ENCODE results near the gene RGS13. TPM values are rescaled to one million over a fixed set of nuclear protein-coding genes. Genes with fewer than 3 reads are reported as not detected.

Gene RGS13
- total RNA-seq, 1 donor from 2014 or later, result 0.98 TPM

- Histone ChIP-seq H3K4me3 (no peak overlapping the region), H3K4me1 (no peaks in the 10 kb centered on the region), H3K27me3 (no peaks in the 10 kb centered on the region), H3K9me3 (no peaks in the 10 kb centered on the region), H3K36me3 (no peaks in the 10 kb centered on the region), H3K27ac (no peak overlapping the region)
- no peak for TF ChIP-seq CTCF (IDR thresholded peaks at IDR 0.05)
- TF ChIP-seq POLR2A (IDR thresholded peaks at IDR 0.05), result no peak
- TF ChIP-seq POLR2AphosphoS5 (IDR thresholded peaks at IDR 0.05; ENCODE audit: insufficient read depth in 1 of 2, low read depth in 1 of 2), result no peak
- intact Hi-C loops (cut with DNase I), result no loop called here
- DNase-seq (ENCODE audit: extremely low spot score in 2 of 2), result no peak
These were observed 3.8 kb downstream of the RGS13 start for GRCh38 chr1:192639607-192640368.

DNA sequence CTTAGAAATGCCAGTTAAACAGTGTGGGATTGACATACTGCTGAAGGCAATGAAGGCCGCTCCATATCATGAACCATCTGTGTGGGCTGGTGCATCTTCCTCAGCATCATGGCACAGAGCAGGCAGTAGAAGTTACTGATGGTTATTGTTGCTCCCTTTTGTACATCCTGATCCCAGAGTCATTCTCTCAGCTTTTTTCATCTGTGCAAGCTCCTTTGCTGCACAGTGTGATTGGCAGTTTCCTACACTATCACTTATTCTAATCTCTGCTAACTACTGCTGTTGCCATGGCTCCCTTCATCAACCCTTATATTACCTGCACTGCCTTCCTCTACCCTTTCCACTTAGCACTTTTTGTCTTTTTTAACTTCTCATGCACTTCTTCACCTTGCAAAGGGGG, 16.2 kb downstream of the RGS13 start:
- no peak for DNase-seq (ENCODE audit: extremely low spot score in 2 of 2)
- Histone ChIP-seq H3K9me3 (no peaks in the 10 kb centered on the region), H3K27ac (no peak overlapping the region), H3K27me3 (no peaks in the 10 kb centered on the region), H3K36me3 (no peaks in the 10 kb centered on the region), H3K4me3 (no peak overlapping the region), H3K4me1 (no peaks in the 10 kb centered on the region)
- TF ChIP-seq CTCF (IDR thresholded peaks at IDR 0.05) (no peak), POLR2A (IDR thresholded peaks at IDR 0.05) (no peak), POLR2AphosphoS5 (IDR thresholded peaks at IDR 0.05; ENCODE audit: insufficient read depth in 1 of 2, low read depth in 1 of 2) (no peak)
- intact Hi-C loops (cut with DNase I), result no loop called here

DNA sequence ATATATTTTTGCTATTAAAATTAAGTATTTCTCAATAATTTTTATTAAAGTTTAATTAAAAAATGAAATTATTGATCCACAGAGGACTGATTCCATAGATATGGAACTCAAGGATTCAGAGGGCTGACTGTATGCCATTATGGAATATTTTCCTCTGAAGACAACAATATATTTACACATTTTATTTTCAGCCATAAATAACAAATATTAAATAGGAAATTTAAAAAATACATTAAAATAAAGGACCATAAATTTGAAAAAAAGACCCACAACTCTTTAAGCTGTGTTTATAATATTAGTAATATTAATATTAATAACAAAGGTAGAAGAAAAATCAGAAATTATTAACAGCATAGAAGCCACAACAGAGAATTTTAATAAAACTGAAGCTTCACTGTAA, 18.2 kb downstream of the RGS13 start:
- Histone ChIP-seq H3K27ac (no peak overlapping the region), H3K36me3 (no peaks in the 10 kb centered on the region), H3K9me3 (no peaks in the 10 kb centered on the region), H3K4me1 (no peaks in the 10 kb centered on the region), H3K27me3 (no peaks in the 10 kb centered on the region), H3K4me3 (no peak overlapping the region)
- intact Hi-C loops (cut with DNase I), result no loop called here
- TF ChIP-seq POLR2AphosphoS5 (IDR thresholded peaks at IDR 0.05; ENCODE audit: insufficient read depth in 1 of 2, low read depth in 1 of 2), result no peak
- no peak for TF ChIP-seq CTCF (IDR thresholded peaks at IDR 0.05)
- no peak for TF ChIP-seq POLR2A (IDR thresholded peaks at IDR 0.05)
- DNase-seq (ENCODE audit: extremely low spot score in 2 of 2), result no peak

DNA sequence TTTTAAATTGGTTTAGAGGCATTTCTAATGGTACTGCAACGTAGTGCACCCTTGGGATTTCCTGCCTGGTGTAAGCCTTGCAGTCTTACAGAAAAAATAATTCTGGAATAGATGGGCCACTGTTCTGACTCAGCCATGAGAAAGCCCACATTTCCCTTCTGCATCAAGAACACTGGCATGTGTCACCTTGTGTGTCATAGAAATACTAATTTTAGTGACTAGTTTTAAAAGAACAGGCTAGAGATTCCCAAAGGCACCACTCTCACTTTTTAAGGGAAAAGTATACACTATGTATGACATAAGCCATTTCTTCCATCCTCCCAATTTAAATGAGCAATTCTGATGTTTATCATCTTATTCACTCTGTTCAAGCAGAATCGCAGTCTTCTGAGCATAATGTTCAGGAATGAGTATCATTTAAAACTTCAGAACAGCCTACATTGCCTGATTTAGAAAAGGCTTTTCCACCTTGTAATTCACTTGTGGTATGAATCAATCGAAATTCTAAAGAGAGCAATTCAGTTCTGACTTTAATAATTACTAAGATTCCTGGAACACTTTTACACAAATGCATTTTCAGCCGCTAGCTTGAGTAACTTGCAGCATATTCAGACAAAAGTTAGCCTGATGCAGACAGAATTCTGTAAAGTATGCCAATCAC, 18.8 kb downstream of the RGS13 start:
- intact Hi-C loops (cut with DNase I), result no loop called here
- no peak for TF ChIP-seq POLR2A (IDR thresholded peaks at IDR 0.05)
- TF ChIP-seq POLR2AphosphoS5 (IDR thresholded peaks at IDR 0.05; ENCODE audit: insufficient read depth in 1 of 2, low read depth in 1 of 2), result no peak
- TF ChIP-seq CTCF (IDR thresholded peaks at IDR 0.05), result no peak

DNA sequence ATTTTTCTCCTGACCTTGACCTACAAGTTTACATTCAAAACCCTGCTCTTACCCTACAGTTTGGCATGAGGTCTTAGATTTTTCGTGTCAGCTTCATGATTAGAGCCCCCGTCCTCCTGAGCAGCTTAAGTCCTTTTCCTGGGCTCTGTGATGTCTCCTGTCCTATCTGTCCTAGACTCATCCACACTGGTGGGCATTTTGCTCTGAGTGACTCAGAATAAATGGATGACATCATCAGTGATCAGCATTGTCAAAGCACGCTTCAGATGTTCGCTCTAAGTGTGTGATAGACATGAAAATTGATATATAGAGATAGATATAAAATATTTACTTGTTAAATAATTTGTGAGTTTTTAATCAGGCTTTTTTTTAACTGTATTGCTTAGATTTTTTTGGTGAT, 21.8 kb downstream of the RGS13 start:
- H3K4me3 ChIP-seq, result no peak overlapping the region
- no peaks in the 10 kb centered on the region for H3K9me3 ChIP-seq
- no peaks in the 10 kb centered on the region for H3K4me1 ChIP-seq
- H3K36me3 ChIP-seq, result no peaks in the 10 kb centered on the region
- no peaks in the 10 kb centered on the region for H3K27me3 ChIP-seq
- intact Hi-C loops (cut with DNase I), result loop anchor here (2.0 kb wide), 1 partner anchor 13 kb away; no protein-coding TSS in a partner anchor
- H3K27ac ChIP-seq, result no peak overlapping the region
- no peak for DNase-seq (ENCODE audit: extremely low spot score in 2 of 2)
- no peak for TF ChIP-seq POLR2AphosphoS5 (IDR thresholded peaks at IDR 0.05; ENCODE audit: insufficient read depth in 1 of 2, low read depth in 1 of 2)
- no peak for TF ChIP-seq CTCF (IDR thresholded peaks at IDR 0.05)
- no peak for TF ChIP-seq POLR2A (IDR thresholded peaks at IDR 0.05)

More for the DNA sequence above, 18.8 kb downstream of the RGS13 start:
- Histone ChIP-seq H3K4me1 (no peaks in the 10 kb centered on the region), H3K36me3 (no peaks in the 10 kb centered on the region), H3K4me3 (no peak overlapping the region), H3K27ac (no peak overlapping the region), H3K9me3 (no peaks in the 10 kb centered on the region), H3K27me3 (no peaks in the 10 kb centered on the region)
- DNase-seq (ENCODE audit: extremely low spot score in 2 of 2), result no peak
